MM.1S (cell line): ENCODE results near the gene FAM156A.

ENCODE experiments used
- DNase-seq: peaks from one replicate; pipeline ENCODE4 v3.0.0-alpha.2; 2015
- H2AFZ ChIP-seq: fragments of 300-600 bp; sonication (generic); 2 replicates; pipeline ENCODE4 v1.6.0; 2016; ENCODE audit warnings: antibody characterized with exemption, low read length
- H3F3A ChIP-seq: fragments of 300-600 bp; sonication (generic); 2 replicates; pipeline ENCODE4 v1.6.1; 2016; ENCODE audit warnings: mild to moderate bottlenecking, antibody characterized with exemption, low read length, moderate library complexity, mixed read lengths; ENCODE audit not compliant: insufficient read depth
- H3K27ac ChIP-seq: fragments of 300-600 bp; sonication (generic); 2 replicates; pipeline ENCODE4 v1.5.1; 2016; ENCODE audit warnings: mild to moderate bottlenecking, low read length
- H3K27me3 ChIP-seq: fragments of 300-600 bp; sonication (generic); replicated peaks from 2 replicates; pipeline ENCODE4 v1.6.0; 2016; ENCODE audit warnings: low read length; ENCODE audit not compliant: insufficient read depth
- H3K36me3 ChIP-seq: fragments of 300-600 bp; sonication (generic); replicated peaks from 2 replicates; pipeline ENCODE4 v1.6.1; 2016; ENCODE audit warnings: mild to moderate bottlenecking, low read length, mixed read lengths; ENCODE audit not compliant: insufficient read depth
- H3K4me1 ChIP-seq: fragments of 300-600 bp; sonication (generic); 2 replicates; pipeline ENCODE4 v1.6.1; 2016; ENCODE audit warnings: low read length, mixed read lengths
- H3K4me2 ChIP-seq: fragments of 300-600 bp; sonication (generic); 2 replicates; pipeline ENCODE4 v1.6.0; 2016; ENCODE audit warnings: low read depth, low read length
- H3K4me3 ChIP-seq: fragments of 300-600 bp; sonication (generic); 2 replicates; pipeline ENCODE4 v1.5.1; 2016; ENCODE audit warnings: low read length, mixed read lengths
- H3K79me2 ChIP-seq: fragments of 300-600 bp; sonication (generic); 2 replicates; pipeline ENCODE4 v1.6.1; 2016; ENCODE audit warnings: mixed run types, low read length, mixed read lengths
- H3K9ac ChIP-seq: fragments of 300-600 bp; sonication (generic); 2 replicates; pipeline ENCODE4 v1.6.1; 2016; ENCODE audit warnings: low read length, mixed read lengths
- H3K9me2 ChIP-seq: fragments of 300-600 bp; sonication (generic); replicated peaks from 2 replicates; pipeline ENCODE4 v1.6.1; 2016; ENCODE audit warnings: mild to moderate bottlenecking, low read length, mixed read lengths; ENCODE audit not compliant: insufficient read depth
- H3K9me3 ChIP-seq: fragments of 300-600 bp; sonication (generic); replicated peaks from 2 replicates; pipeline ENCODE4 v1.6.1; 2016; ENCODE audit warnings: mild to moderate bottlenecking, low read length, mixed read lengths; ENCODE audit not compliant: insufficient read depth
- H4K20me1 ChIP-seq: fragments of 300-600 bp; sonication (generic); 2 replicates; pipeline ENCODE4 v1.6.1; 2016; ENCODE audit warnings: mild to moderate bottlenecking, low read length, moderate library complexity, mixed read lengths; ENCODE audit not compliant: insufficient read depth
- CTCF ChIP-seq: fragments of 300-600 bp; sonication (generic); IDR thresholded peaks from 2 replicates; pipeline ENCODE4 v1.5.1; 2016; ENCODE audit warnings: antibody characterized with exemption, low read length, mixed read lengths
- EZH2 ChIP-seq: fragments of 300-600 bp; sonication (generic); optimal IDR thresholded peaks from 2 replicates; pipeline ENCODE3; 2017; ENCODE audit warnings: low read depth, mild to moderate bottlenecking, antibody characterized with exemption, low read length, mixed read lengths
- EZH2phosphoT487 ChIP-seq: fragments of 300-600 bp; sonication (generic); IDR thresholded peaks from 2 replicates; pipeline ENCODE4 v1.6.1; 2018; ENCODE audit warnings: antibody characterized with exemption, low read length

FAM156A gene

GRCh38 chrX:52995987-52996331 lies 37.6 kb upstream of the FAM156A start:
- peak overlapping the region; percentile 88 for H3K9ac ChIP-seq
- no peaks in the 10 kb centered on the region for H3K27me3 ChIP-seq
- no peaks in the 10 kb centered on the region for H3F3A ChIP-seq
- H3K27ac ChIP-seq, result peak overlapping the region; percentile 83; the same call in 1 of the 2 replicates
- TF ChIP-seq EZH2, result no peak
- TF ChIP-seq CTCF, result no peak
- no peak for TF ChIP-seq EZH2phosphoT487
- no peak for DNase-seq
- peak overlapping the region; percentile 77 for H2AFZ ChIP-seq
- no peaks in the 10 kb centered on the region for H3K9me3 ChIP-seq
- peak overlapping the region; percentile 76 for H3K4me3 ChIP-seq
- H3K4me2 ChIP-seq, result peak overlapping the region; percentile 73
- H3K36me3 ChIP-seq, result no peaks in the 10 kb centered on the region
- no peaks in the 10 kb centered on the region for H4K20me1 ChIP-seq
- 0 out of 2 replicates have a peak, but pooled peaks cover 6% of the 10 kb centered on the region for H3K4me1 ChIP-seq
- H3K79me2 ChIP-seq, result peaks cover 16% of the 10 kb centered on the region
- H3K9me2 ChIP-seq, result no peaks in the 10 kb centered on the region

GRCh38 chrX:52995135-52995986 lies 37.0 kb upstream of the FAM156A start:
- TF ChIP-seq CTCF (peak; percentile 57), EZH2phosphoT487 (no peak)
- Histone ChIP-seq H3K4me2 (peak overlapping the region; percentile 73), H3K9ac (peak overlapping the region; percentile 88), H3K9me3 (no peaks in the 10 kb centered on the region), H3K27ac (peak overlapping the region; percentile 83), H3F3A (no peaks in the 10 kb centered on the region), H3K27me3 (no peaks in the 10 kb centered on the region), H3K4me1 (0 out of 2 replicates have a peak, but pooled peaks cover 6% of the 10 kb centered on the region), H3K9me2 (no peaks in the 10 kb centered on the region), H3K79me2 (peaks cover 16% of the 10 kb centered on the region), H2AFZ (peak overlapping the region; percentile 84), H3K36me3 (no peaks in the 10 kb centered on the region), H3K4me3 (peak overlapping the region; percentile 76), H4K20me1 (no peaks in the 10 kb centered on the region)
- DNase-seq, result peak; percentile 92

- no peak overlapping the region for H2AFZ ChIP-seq
- no peaks in the 10 kb centered on the region for H3K4me1 ChIP-seq
- TF ChIP-seq EZH2phosphoT487, result no peak
- TF ChIP-seq EZH2, result no peak
- TF ChIP-seq CTCF, result no peak
- DNase-seq, result no peak
- H3K27ac ChIP-seq, result no peak overlapping the region
- no peak overlapping the region for H3K9ac ChIP-seq
- H3K36me3 ChIP-seq, result no peaks in the 10 kb centered on the region
- H3K4me2 ChIP-seq, result no peak overlapping the region
- H3K79me2 ChIP-seq, result peaks cover 16% of the 10 kb centered on the region
- H4K20me1 ChIP-seq, result no peaks in the 10 kb centered on the region
- H3K9me2 ChIP-seq, result no peaks in the 10 kb centered on the region
- H3K4me3 ChIP-seq, result no peak overlapping the region
- no peaks in the 10 kb centered on the region for H3F3A ChIP-seq
- H3K27me3 ChIP-seq, result no peaks in the 10 kb centered on the region
- no peaks in the 10 kb centered on the region for H3K9me3 ChIP-seq
These were observed 32.5 kb upstream of the FAM156A start for GRCh38 chrX:52990848-52991247.
